Parathyroid adenoma (tissue), 2 donors: ENCODE measurements around the gene SLC6A12.

Source experiments
- H2AFZ ChIP-seq: fragments of 300-600 bp; sonication (generic); one replicate; pipeline ENCODE4 v1.7.0; 2017; ENCODE audit warnings: antibody characterized with exemption, mild to moderate bottlenecking
- H3K27ac ChIP-seq: fragments of 300-600 bp; sonication (generic); one replicate; pipeline ENCODE4 v1.7.0; 2017
- H3K27me3 ChIP-seq: fragments of 300-600 bp; sonication (generic); one replicate; pipeline ENCODE4 v1.7.0; 2017; ENCODE audit warnings: low read length; ENCODE audit not compliant: control insufficient read depth, insufficient read depth
- H3K36me3 ChIP-seq: fragments of 300-600 bp; sonication (generic); one replicate; pipeline ENCODE4 v1.7.0; 2017; ENCODE audit warnings: low read length; ENCODE audit not compliant: control insufficient read depth, insufficient read depth
- H3K4me1 ChIP-seq: fragments of 300-600 bp; sonication (generic); one replicate; pipeline ENCODE4 v1.7.0; 2017; ENCODE audit warnings: control low read depth
- H3K4me2 ChIP-seq: fragments of 300-600 bp; sonication (generic); one replicate; pipeline ENCODE4 v1.7.0; 2017; ENCODE audit warnings: low read length
- H3K4me3 ChIP-seq: fragments of 300-600 bp; sonication (generic); one replicate; pipeline ENCODE4 v1.7.0; 2017; ENCODE audit warnings: low read depth, low read length
- H3K79me2 ChIP-seq: fragments of 300-600 bp; sonication (generic); one replicate; pipeline ENCODE4 v1.7.0; 2017; ENCODE audit warnings: control low read depth
- H3K9ac ChIP-seq: fragments of 300-600 bp; sonication (generic); one replicate; pipeline ENCODE4 v1.7.0; 2017; ENCODE audit warnings: mild to moderate bottlenecking
- H3K9me3 ChIP-seq: fragments of 300-600 bp; sonication (generic); one replicate; pipeline ENCODE4 v1.7.0; 2017; ENCODE audit warnings: low read length; ENCODE audit not compliant: control insufficient read depth
- TF ChIP-seq, protein P1 (sequence below): fragments of 300-600 bp; sonication (generic); IDR thresholded peaks from one replicate; pipeline ENCODE4 v1.7.0; 2017; ENCODE audit warnings: antibody characterized with exemption, mild to moderate bottlenecking
- donor health status: primary hyperparathyroidism.

SLC6A12 gene

DNA sequence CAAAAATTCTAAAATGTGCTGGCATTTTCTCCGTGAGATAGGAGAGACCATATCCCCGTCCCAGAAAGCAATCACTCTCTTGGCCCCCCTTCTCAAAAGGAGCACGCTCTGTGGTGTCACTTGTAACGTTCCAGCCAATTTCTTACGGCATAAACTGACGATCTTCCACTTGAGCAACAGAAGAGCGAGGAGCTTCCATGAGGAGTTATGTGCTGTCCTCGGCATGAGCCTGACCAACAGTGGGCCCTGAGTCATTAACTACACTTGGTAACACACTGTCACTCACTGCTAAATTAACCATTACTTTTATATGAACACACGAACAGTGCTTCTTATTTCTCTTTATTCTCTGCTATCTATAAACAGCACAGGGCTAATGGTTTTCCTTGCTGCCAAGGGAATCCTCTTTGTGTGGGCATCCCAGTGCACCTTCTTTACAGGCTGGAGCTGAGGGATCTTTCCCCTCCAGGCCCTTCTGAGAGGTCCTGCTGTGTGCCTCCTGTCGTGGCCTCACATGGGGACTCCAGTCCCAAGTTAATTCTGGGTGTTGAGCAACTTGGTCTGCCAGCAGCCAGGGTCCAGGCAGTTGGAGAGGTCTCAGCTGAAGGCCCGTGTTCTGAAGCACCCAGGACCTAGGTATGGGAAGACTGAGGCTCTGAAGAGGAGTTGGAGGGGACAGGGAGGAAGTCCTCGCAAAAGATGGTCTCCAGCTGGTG lies 39.3 kb upstream of the SLC6A12 start:
- Histone ChIP-seq H3K4me2 (no peak overlapping the region), H2AFZ (no peak overlapping the region), H3K4me1 (peaks cover 4% of the 10 kb centered on the region), H3K27me3 (no peaks in the 10 kb centered on the region), H3K9me3 (no peaks in the 10 kb centered on the region), H3K36me3 (no peaks in the 10 kb centered on the region), H3K27ac (no peak overlapping the region), H3K79me2 (no peaks in the 10 kb centered on the region), H3K4me3 (no peak overlapping the region), H3K9ac (no peak overlapping the region)
- TF ChIP-seq, protein P1, sequence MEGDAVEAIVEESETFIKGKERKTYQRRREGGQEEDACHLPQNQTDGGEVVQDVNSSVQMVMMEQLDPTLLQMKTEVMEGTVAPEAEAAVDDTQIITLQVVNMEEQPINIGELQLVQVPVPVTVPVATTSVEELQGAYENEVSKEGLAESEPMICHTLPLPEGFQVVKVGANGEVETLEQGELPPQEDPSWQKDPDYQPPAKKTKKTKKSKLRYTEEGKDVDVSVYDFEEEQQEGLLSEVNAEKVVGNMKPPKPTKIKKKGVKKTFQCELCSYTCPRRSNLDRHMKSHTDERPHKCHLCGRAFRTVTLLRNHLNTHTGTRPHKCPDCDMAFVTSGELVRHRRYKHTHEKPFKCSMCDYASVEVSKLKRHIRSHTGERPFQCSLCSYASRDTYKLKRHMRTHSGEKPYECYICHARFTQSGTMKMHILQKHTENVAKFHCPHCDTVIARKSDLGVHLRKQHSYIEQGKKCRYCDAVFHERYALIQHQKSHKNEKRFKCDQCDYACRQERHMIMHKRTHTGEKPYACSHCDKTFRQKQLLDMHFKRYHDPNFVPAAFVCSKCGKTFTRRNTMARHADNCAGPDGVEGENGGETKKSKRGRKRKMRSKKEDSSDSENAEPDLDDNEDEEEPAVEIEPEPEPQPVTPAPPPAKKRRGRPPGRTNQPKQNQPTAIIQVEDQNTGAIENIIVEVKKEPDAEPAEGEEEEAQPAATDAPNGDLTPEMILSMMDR = no peak

DNA sequence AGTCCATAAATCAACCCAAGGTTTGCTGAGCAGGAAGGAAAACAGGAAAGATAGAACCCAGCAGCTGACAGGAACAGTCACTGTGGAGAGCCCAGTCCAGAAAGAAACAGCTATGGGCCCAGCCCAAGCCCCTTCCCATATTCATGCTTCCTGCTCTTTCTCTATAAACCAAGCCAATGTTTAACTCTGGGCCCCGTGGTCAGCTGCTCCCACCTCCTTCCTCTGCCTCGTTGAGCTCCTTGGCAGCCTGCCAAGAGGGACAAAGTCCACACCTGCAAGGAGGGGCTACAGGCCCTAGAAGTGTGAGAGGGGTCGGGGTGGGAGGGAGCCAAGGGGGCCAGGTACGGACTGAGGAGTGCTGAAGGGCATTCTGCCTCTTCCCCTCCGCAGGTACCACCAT lies 38.7 kb upstream of the SLC6A12 start:
- H3K9ac ChIP-seq = no peak overlapping the region
- peaks cover 4% of the 10 kb centered on the region for H3K4me1 ChIP-seq
- H3K4me3 ChIP-seq = no peak overlapping the region
- no peaks in the 10 kb centered on the region for H3K27me3 ChIP-seq
- H3K79me2 ChIP-seq = no peaks in the 10 kb centered on the region
- no peak overlapping the region for H2AFZ ChIP-seq
- H3K36me3 ChIP-seq = no peaks in the 10 kb centered on the region
- TF ChIP-seq, protein P1 = no peak
- H3K9me3 ChIP-seq = no peaks in the 10 kb centered on the region
- no peak overlapping the region for H3K27ac ChIP-seq
- no peak overlapping the region for H3K4me2 ChIP-seq

DNA sequence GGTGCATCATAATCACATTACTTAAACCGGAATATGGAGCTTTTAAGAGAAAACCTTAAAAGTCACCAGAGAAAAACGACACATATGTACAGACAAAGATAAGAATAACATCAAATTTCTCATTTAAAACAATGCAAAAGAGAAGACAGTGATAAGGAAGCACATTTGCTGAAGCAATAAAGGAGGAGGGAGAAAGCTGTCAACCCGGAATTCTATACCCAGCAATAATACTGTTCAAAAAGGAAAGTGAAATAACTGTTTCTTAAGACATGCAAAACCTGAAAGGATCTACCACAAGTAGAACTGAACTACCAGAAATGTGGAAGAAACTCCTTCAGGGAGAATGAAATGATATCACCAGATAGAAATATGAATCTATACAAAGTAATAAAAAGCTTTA lies 33.3 kb upstream of the SLC6A12 start:
- H3K4me3 ChIP-seq = no peak overlapping the region
- no peak overlapping the region for H2AFZ ChIP-seq
- no peaks in the 10 kb centered on the region for H3K36me3 ChIP-seq
- no peaks in the 10 kb centered on the region for H3K27me3 ChIP-seq
- no peaks in the 10 kb centered on the region for H3K79me2 ChIP-seq
- no peak overlapping the region for H3K9ac ChIP-seq
- no peaks in the 10 kb centered on the region for H3K9me3 ChIP-seq
- TF ChIP-seq, protein P1 = no peak
- no peak overlapping the region for H3K4me2 ChIP-seq
- H3K4me1 ChIP-seq = peaks cover 5% of the 10 kb centered on the region
- H3K27ac ChIP-seq = no peak overlapping the region

DNA sequence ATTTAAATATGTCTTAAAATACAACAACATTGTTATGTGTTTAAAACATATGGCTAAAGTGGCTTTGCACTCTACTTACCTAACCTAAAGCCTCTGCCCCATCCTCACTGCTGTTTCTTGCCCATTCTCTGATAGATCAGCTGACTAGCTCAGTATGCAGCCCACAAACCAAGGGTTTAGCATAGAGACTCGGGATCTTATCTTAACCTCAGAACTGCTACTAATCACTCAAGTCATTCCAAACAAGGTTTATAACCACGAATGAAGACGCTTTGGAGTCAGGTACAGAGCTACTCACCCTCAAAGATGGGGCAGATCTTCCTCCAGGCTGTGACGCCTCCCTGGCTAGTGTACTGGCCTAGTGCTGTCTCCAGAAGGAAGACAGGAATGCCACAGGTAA lies 29.4 kb upstream of the SLC6A12 start:
- Histone ChIP-seq H3K4me1 (peaks cover 3% of the 10 kb centered on the region), H3K9ac (no peak overlapping the region), H3K9me3 (no peaks in the 10 kb centered on the region), H3K4me3 (no peak overlapping the region), H3K27ac (no peak overlapping the region), H3K36me3 (no peaks in the 10 kb centered on the region), H2AFZ (peak overlapping the region; percentile 9), H3K27me3 (no peaks in the 10 kb centered on the region), H3K4me2 (no peak overlapping the region), H3K79me2 (no peaks in the 10 kb centered on the region)
- TF ChIP-seq, protein P1 = no peak

GRCh38 chr12:242496-242895 lies 28.5 kb upstream of the SLC6A12 start:
- TF ChIP-seq, protein P1 = no peak
- no peaks in the 10 kb centered on the region for H3K36me3 ChIP-seq
- H2AFZ ChIP-seq = no peak overlapping the region
- H3K79me2 ChIP-seq = no peaks in the 10 kb centered on the region
- H3K4me1 ChIP-seq = peaks cover 3% of the 10 kb centered on the region
- no peak overlapping the region for H3K4me3 ChIP-seq
- no peaks in the 10 kb centered on the region for H3K9me3 ChIP-seq
- no peaks in the 10 kb centered on the region for H3K27me3 ChIP-seq
- H3K27ac ChIP-seq = no peak overlapping the region
- H3K4me2 ChIP-seq = no peak overlapping the region
- no peak overlapping the region for H3K9ac ChIP-seq
